MM.1S (cell line): ENCODE results near the gene DISC1.

ENCODE experiments used
- EZH2 ChIP-seq: fragments of 300-600 bp; sonication (generic); optimal IDR thresholded peaks from 2 replicates; pipeline ENCODE3; 2017; ENCODE audit warnings: low read depth, mild to moderate bottlenecking, antibody characterized with exemption, low read length, mixed read lengths
- EZH2phosphoT487 ChIP-seq: fragments of 300-600 bp; sonication (generic); IDR thresholded peaks from 2 replicates; pipeline ENCODE4 v1.6.1; 2018; ENCODE audit warnings: antibody characterized with exemption, low read length
- TF ChIP-seq, protein P1 (sequence below): fragments of 300-600 bp; sonication (generic); IDR thresholded peaks from 2 replicates; pipeline ENCODE4 v1.5.1; 2016; ENCODE audit warnings: antibody characterized with exemption, low read length, mixed read lengths

DNA sequence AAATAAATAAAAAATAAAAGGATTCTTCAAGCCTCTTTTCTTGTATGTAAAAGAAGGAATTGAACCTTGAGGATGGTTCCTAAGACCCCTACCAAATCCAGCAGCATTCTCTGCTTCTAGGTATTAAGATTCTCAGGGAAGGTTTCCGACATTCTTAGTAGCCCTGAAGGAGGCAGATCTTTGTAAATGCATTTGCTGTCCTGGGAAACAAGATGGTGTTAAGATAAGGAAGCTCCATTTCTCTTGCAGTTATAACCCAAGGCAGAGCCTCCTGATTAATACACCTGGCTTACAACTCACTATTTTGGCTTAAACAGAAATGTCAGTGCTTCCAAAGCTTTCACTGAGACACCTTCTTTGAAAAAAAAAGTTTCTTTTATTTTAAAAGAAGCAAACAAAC, 393.8 kb downstream of the DISC1 start:
- TF ChIP-seq, protein P1, sequence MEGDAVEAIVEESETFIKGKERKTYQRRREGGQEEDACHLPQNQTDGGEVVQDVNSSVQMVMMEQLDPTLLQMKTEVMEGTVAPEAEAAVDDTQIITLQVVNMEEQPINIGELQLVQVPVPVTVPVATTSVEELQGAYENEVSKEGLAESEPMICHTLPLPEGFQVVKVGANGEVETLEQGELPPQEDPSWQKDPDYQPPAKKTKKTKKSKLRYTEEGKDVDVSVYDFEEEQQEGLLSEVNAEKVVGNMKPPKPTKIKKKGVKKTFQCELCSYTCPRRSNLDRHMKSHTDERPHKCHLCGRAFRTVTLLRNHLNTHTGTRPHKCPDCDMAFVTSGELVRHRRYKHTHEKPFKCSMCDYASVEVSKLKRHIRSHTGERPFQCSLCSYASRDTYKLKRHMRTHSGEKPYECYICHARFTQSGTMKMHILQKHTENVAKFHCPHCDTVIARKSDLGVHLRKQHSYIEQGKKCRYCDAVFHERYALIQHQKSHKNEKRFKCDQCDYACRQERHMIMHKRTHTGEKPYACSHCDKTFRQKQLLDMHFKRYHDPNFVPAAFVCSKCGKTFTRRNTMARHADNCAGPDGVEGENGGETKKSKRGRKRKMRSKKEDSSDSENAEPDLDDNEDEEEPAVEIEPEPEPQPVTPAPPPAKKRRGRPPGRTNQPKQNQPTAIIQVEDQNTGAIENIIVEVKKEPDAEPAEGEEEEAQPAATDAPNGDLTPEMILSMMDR: no peak
- TF ChIP-seq EZH2 (no peak), EZH2phosphoT487 (no peak)
